DOHH2 (cell line): ENCODE measurements around the gene RUSF1.
"Not testable (repeated sequence)": the region's sequence is repeated elsewhere in the genome, so short reads cannot be mapped to it uniquely, and the experiment has no call there.

Source experiments
- H3F3A ChIP-seq: fragments of 200-600 bp; sonication (generic), shearing (Covaris generic); 2 replicates; pipeline ENCODE4 v1.6.0; 2016; ENCODE audit warnings: antibody characterized with exemption, mild to moderate bottlenecking; ENCODE audit not compliant: control insufficient read depth, insufficient read depth
- H3K27ac ChIP-seq: fragments of 200-600 bp; sonication (generic); 2 replicates; pipeline ENCODE4 v1.5.1; 2014; ENCODE audit warnings: low read depth, mild to moderate bottlenecking, low read length, moderate library complexity
- H3K27me3 ChIP-seq: fragments of 200-600 bp; sonication (generic); 2 replicates; pipeline ENCODE4 v1.6.1; 2014; ENCODE audit warnings: mild to moderate bottlenecking, low read length, mixed read lengths; ENCODE audit not compliant: control insufficient read depth
- H3K36me3 ChIP-seq: fragments of 200-600 bp; sonication (generic); 2 replicates; pipeline ENCODE4 v1.6.1; 2014; ENCODE audit warnings: mild to moderate bottlenecking, low read length, moderate library complexity, mixed read lengths; ENCODE audit not compliant: control insufficient read depth
- H3K4me1 ChIP-seq: fragments of 200-600 bp; sonication (generic); 2 replicates; pipeline ENCODE4 v1.6.1; 2014; ENCODE audit warnings: mild to moderate bottlenecking, low read length, mixed read lengths; ENCODE audit not compliant: control insufficient read depth
- H3K4me2 ChIP-seq: fragments of 200-600 bp; sonication (generic); 2 replicates; pipeline ENCODE4 v1.6.0; 2014; ENCODE audit warnings: mild to moderate bottlenecking, low read length, moderate library complexity
- H3K4me3 ChIP-seq: fragments of 200-600 bp; sonication (generic); 2 replicates; pipeline ENCODE4 v1.5.1; 2014; ENCODE audit warnings: mild to moderate bottlenecking, low read length, mixed read lengths
- H3K79me2 ChIP-seq: fragments of 200-600 bp; sonication (generic); 2 replicates; pipeline ENCODE4 v1.6.1; 2014; ENCODE audit warnings: mild to moderate bottlenecking, low read length, mixed read lengths; ENCODE audit not compliant: control insufficient read depth
- H3K9me2 ChIP-seq: fragments of 200-600 bp; sonication (generic); replicated peaks from 2 replicates; pipeline ENCODE4 v1.6.1; 2014; ENCODE audit warnings: mild to moderate bottlenecking, low read length, mixed read lengths; ENCODE audit not compliant: control insufficient read depth
- H3K9me3 ChIP-seq: fragments of 200-600 bp; sonication (generic); 2 replicates; pipeline ENCODE4 v1.6.1; 2014; ENCODE audit warnings: antibody characterized with exemption, low read length, mixed read lengths; ENCODE audit not compliant: control insufficient read depth, insufficient read depth
- H4K20me1 ChIP-seq: fragments of 200-600 bp; sonication (generic); 2 replicates; pipeline ENCODE4 v1.6.0; 2014; ENCODE audit warnings: low read depth, mild to moderate bottlenecking, antibody characterized with exemption, low read length, moderate library complexity; ENCODE audit not compliant: control insufficient read depth, insufficient read depth
- EZH2phosphoT487 ChIP-seq: fragments of 200-600 bp; sonication (generic); IDR thresholded peaks from 2 replicates; pipeline ENCODE4 v1.6.1; 2017; ENCODE audit warnings: borderline replicate concordance, mild to moderate bottlenecking, antibody characterized with exemption, low read length, moderate library complexity, mixed read lengths
- TF ChIP-seq, protein P1 (sequence below): fragments of 200-600 bp; sonication (generic); IDR thresholded peaks from one replicate; pipeline ENCODE4 v1.5.1; 2014; ENCODE audit warnings: antibody characterized with exemption, mild to moderate bottlenecking, low read depth, low read length; ENCODE audit not compliant: poor library complexity, severe bottlenecking

Gene RUSF1

DNA sequence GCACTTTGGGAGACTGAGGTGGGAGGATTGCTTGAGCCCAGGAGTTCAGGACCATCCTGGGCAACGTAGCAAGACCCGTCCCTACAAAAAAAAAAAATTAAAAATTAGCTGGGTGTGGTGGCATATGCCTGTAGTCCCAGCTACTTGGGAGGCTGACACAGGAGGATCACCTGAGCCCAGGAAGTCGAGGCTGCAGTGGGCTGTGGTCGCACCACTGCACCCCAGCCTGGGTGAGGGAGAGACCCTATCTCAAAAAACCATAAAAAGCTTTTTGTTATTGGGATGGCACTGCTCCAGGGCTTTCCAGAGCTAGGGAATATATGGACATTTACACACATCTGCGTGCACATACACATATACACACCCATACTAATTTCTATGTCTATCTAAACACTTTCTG lies 57.0 kb downstream of the RUSF1 start:
- peaks cover 3% of the 10 kb centered on the region; the same call in 1 of the 2 replicates for H3F3A ChIP-seq
- H3K9me3 ChIP-seq, result no peaks in the 10 kb centered on the region
- H3K4me1 ChIP-seq, result peaks cover 9% of the 10 kb centered on the region
- no peaks in the 10 kb centered on the region for H3K9me2 ChIP-seq
- TF ChIP-seq, protein P1, sequence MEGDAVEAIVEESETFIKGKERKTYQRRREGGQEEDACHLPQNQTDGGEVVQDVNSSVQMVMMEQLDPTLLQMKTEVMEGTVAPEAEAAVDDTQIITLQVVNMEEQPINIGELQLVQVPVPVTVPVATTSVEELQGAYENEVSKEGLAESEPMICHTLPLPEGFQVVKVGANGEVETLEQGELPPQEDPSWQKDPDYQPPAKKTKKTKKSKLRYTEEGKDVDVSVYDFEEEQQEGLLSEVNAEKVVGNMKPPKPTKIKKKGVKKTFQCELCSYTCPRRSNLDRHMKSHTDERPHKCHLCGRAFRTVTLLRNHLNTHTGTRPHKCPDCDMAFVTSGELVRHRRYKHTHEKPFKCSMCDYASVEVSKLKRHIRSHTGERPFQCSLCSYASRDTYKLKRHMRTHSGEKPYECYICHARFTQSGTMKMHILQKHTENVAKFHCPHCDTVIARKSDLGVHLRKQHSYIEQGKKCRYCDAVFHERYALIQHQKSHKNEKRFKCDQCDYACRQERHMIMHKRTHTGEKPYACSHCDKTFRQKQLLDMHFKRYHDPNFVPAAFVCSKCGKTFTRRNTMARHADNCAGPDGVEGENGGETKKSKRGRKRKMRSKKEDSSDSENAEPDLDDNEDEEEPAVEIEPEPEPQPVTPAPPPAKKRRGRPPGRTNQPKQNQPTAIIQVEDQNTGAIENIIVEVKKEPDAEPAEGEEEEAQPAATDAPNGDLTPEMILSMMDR, result no peak
- no peak for TF ChIP-seq EZH2phosphoT487
- H3K4me3 ChIP-seq, result no peak overlapping the region
- peaks cover 14% of the 10 kb centered on the region for H4K20me1 ChIP-seq
- no peaks in the 10 kb centered on the region for H3K27me3 ChIP-seq
- H3K36me3 ChIP-seq, result peaks cover 9% of the 10 kb centered on the region
- peaks cover 13% of the 10 kb centered on the region for H3K79me2 ChIP-seq
- no peak overlapping the region for H3K4me2 ChIP-seq
- no peak overlapping the region for H3K27ac ChIP-seq

DNA sequence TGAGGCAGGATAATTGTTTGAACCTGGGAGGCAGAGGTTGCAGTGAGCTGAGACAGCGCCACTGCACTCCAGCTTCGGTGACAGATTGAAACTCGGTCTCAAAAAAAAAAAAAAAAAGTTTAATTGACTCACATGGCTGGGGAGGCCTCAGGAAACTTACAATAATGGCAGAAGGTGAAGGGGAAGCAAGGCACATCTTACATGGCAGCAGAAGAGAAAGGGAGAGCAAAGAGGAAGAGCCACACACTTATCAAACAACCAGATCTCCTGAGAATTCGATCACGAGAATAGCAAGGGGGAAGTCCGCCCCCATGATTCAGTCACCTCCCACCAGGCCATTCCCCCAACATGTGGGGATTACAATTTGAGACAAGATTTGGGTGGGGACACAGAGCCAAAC lies 62.3 kb downstream of the RUSF1 start:
- not testable (repeated sequence) for H3K4me2 ChIP-seq, H3K4me3 ChIP-seq, H3K27me3 ChIP-seq, H4K20me1 ChIP-seq, H3K9me3 ChIP-seq, H3K79me2 ChIP-seq, H3F3A ChIP-seq, H3K36me3 ChIP-seq, H3K4me1 ChIP-seq, H3K27ac ChIP-seq, H3K9me2 ChIP-seq

DNA sequence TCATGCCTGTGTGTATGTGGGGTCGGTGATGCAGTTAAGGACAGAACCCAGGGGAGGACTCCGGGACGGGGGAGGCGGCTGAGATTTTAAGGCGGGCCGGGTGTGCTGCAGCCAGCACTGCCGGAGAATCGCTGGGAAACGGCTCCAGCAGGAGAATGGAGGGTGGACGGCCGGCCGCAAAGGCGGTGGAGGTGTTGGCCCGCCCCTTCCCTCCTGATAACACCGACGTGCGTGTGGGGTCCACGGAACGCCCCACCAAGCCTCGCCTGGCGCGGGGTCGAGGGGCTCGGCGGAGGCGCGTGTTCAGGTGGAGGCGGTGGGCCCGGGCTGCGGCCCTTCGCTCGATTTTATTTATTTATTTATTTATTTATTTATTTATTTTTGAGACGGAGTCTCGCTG lies 66.2 kb downstream of the RUSF1 start:
- Histone ChIP-seq H3K27me3 (no peaks in the 10 kb centered on the region), H3F3A (0 out of 2 replicates have a peak, but pooled peaks cover 2% of the 10 kb centered on the region), H3K36me3 (no peaks in the 10 kb centered on the region), H3K4me2 (no peak overlapping the region), H3K9me3 (no peaks in the 10 kb centered on the region), H3K9me2 (no peaks in the 10 kb centered on the region), H4K20me1 (no peaks in the 10 kb centered on the region), H3K79me2 (no peaks in the 10 kb centered on the region), H3K4me1 (peaks cover 28% of the 10 kb centered on the region), H3K4me3 (no peak overlapping the region), H3K27ac (no peak overlapping the region)
- TF ChIP-seq, protein P1, result no peak
- no peak for TF ChIP-seq EZH2phosphoT487

DNA sequence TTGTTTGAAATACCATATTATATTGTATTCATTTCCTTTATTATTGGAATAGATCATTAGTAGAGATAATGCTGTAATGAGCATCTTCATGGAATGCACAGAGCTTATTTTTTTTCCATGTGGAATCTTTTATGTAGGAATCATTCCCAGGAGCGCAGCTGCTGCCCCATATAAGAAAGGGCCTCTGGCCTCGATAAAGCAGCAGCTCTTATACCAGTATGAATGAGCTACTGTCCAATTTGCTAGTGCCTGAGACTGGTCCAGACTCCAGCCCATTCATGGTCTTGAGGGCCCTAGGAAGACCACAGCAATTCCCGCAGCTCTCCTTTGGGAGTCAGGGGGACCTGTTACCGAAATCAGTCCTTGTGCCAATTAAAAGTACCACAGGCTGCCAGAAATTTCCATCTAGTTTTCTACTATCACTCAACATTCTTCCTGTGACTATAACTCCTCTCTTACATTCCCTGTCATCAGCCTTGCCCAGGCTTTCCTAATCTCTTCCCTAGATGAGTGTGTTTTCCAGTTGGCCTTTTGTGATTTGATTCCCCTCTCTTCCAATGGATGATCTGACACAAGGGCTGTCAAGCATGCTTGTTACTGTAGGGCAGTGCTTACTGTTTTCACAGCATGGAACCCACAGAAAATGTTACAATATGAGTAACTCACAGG lies 67.5 kb downstream of the RUSF1 start:
- no peaks in the 10 kb centered on the region for H4K20me1 ChIP-seq
- H3K4me1 ChIP-seq, result peaks cover 28% of the 10 kb centered on the region
- H3K27ac ChIP-seq, result no peak overlapping the region
- no peak for TF ChIP-seq EZH2phosphoT487
- no peak overlapping the region for H3K4me3 ChIP-seq
- no peaks in the 10 kb centered on the region for H3K9me3 ChIP-seq
- 0 out of 2 replicates have a peak, but pooled peaks cover 2% of the 10 kb centered on the region for H3F3A ChIP-seq
- H3K27me3 ChIP-seq, result no peaks in the 10 kb centered on the region
- no peaks in the 10 kb centered on the region for H3K9me2 ChIP-seq
- H3K36me3 ChIP-seq, result no peaks in the 10 kb centered on the region
- H3K79me2 ChIP-seq, result no peaks in the 10 kb centered on the region
- no peak overlapping the region for H3K4me2 ChIP-seq
